K562 (cell line): Measurements from ENCODE around the gene FTHL17. TPM values are rescaled to one million over a fixed set of nuclear protein-coding genes. Genes with fewer than 3 reads are reported as not detected.

Source experiments
- ATAC-seq: fragments of 200-7000 bp; cut with Tn5 transposase; 3 replicates; pipeline ENCODE4 v1.9.1; 2020; ENCODE audit warnings: moderate library complexity
- BruUV-seq: library from RNA; stranded (reverse); fragments of 400-500 nt; replicated peaks from 2 replicates; lab custom pipeline; 2021; lab: Mats Ljungman, UMichigan
- CTCF ChIA-PET: fragments of 300-600 bp; formaldehyde crosslinking; extraction: SDS; loops from one replicate; lab custom pipeline; 2021; ENCODE audit warnings: low intra/inter-chr PET ratio; lab: Yijun Ruan, JAX
- POLR2A ChIA-PET: fragments of 300-600, 350-650 bp; sonication (Branson Sonifier 250); formaldehyde crosslinking; extraction: SDS; loops from one replicate; lab custom pipeline; 2021; ENCODE audit warnings: antibody characterized with exemption, inconsistent platforms; lab: Yijun Ruan, JAX
- DNase-seq, 4 experiments: peaks; one replicate each; pipeline versions ENCODE4 v3.0.0 to v3.0.0-alpha.2; 2011 to 2018; ENCODE audit warnings: low spot score in 3 of 4, mixed read lengths in 3 of 4; ENCODE audit errors: extremely low read depth in 1 of 4
- FAIRE-seq: peaks from 2 replicates; lab custom pipeline; 2011; peaks lifted over from hg19 to GRCh38; lab: Jason Lieb, UNC
- H2AFZ ChIP-seq: 2 replicates; pipeline ENCODE4 v1.6.0; 2011; ENCODE audit warnings: low read depth, low read length, control low read depth, inconsistent platforms
- H3K27ac ChIP-seq: fragments of 200-600 bp; 3 replicates; pipeline ENCODE4 v1.8.0; 2011; ENCODE audit warnings: low read depth, mild to moderate bottlenecking, control low read depth, inconsistent platforms, low read length, moderate library complexity, mixed read lengths; ENCODE audit errors: extremely low read depth
- H3K27me3 ChIP-seq, 2 experiments: fragments of 300-600 bp in 1 of 2; 2 replicates in 1 of 2; 3 replicates in 1 of 2; pipeline versions ENCODE4 v1.6.0 to v1.8.0; 2011; ENCODE audit warnings: inconsistent platforms in 2 of 2, low read length in 2 of 2, mild to moderate bottlenecking in 1 of 2, mixed read lengths in 1 of 2, moderate library complexity in 1 of 2; ENCODE audit not compliant: control insufficient read depth in 2 of 2, insufficient read depth in 2 of 2
- H3K36me3 ChIP-seq: fragments of 300-600 bp; 3 replicates; pipeline ENCODE4 v1.8.0; 2011; ENCODE audit warnings: mild to moderate bottlenecking, low read length, inconsistent platforms; ENCODE audit not compliant: control insufficient read depth, insufficient read depth
- H3K4me1 ChIP-seq, 2 experiments: fragments of 200-600 bp in 1 of 2; replicated peaks in 1 of 2; 2 replicates in 1 of 2; 3 replicates in 1 of 2; pipeline versions ENCODE4 v1.5.1 to v1.8.0; 2011; ENCODE audit warnings: inconsistent platforms in 2 of 2, low read length in 2 of 2, mild to moderate bottlenecking in 1 of 2, mixed read lengths in 1 of 2, moderate library complexity in 1 of 2; ENCODE audit not compliant: control insufficient read depth in 2 of 2, insufficient read depth in 2 of 2
- H3K4me2 ChIP-seq: 2 replicates; pipeline ENCODE4 v1.6.1; 2011; ENCODE audit warnings: low read length, control low read depth, inconsistent platforms, mixed read lengths; ENCODE audit not compliant: insufficient read depth
- H3K4me3 ChIP-seq: fragments of 200-600 bp; sonication (generic), shearing (Covaris generic); 2 replicates; pipeline ENCODE4 v1.5.1; 2016; ENCODE audit warnings: control low read depth, inconsistent platforms
- H3K79me2 ChIP-seq: fragments of 200-600 bp; 3 replicates; pipeline ENCODE4 v1.8.0; 2011; ENCODE audit warnings: low read length, inconsistent platforms; ENCODE audit not compliant: control insufficient read depth, insufficient read depth
- H3K9ac ChIP-seq, 2 experiments: 2 replicates each; pipeline versions ENCODE4 v1.6.0 to v1.6.1; 2011; ENCODE audit warnings: low read depth in 2 of 2, low read length in 2 of 2, control low read depth in 1 of 2, inconsistent platforms in 1 of 2, mild to moderate bottlenecking in 1 of 2, mixed read lengths in 1 of 2; ENCODE audit not compliant: insufficient read depth in 1 of 2
- H3K9me1 ChIP-seq: one replicate; pipeline ENCODE4 v1.6.0; 2011; ENCODE audit warnings: inconsistent platforms, mild to moderate bottlenecking, low read length, moderate library complexity; ENCODE audit not compliant: control insufficient read depth, insufficient read depth
- H3K9me3 ChIP-seq: replicated peaks from 2 replicates; pipeline ENCODE4 v1.5.1; 2011; ENCODE audit warnings: low read depth, low read length, inconsistent platforms; ENCODE audit not compliant: control insufficient read depth, insufficient read depth
- H4K20me1 ChIP-seq: replicated peaks from 2 replicates; pipeline ENCODE4 v1.6.1; 2011; ENCODE audit warnings: low read length, inconsistent platforms, mixed read lengths; ENCODE audit not compliant: control insufficient read depth, insufficient read depth
- ASH1L ChIP-seq: fragments of 450-650 bp; IDR thresholded peaks from 2 replicates; pipeline ENCODE4 v1.6.1; 2018; ENCODE audit warnings: borderline replicate concordance, mild to moderate bottlenecking, low read depth; ENCODE audit not compliant: partially characterized antibody
- CREB1 ChIP-seq, 2 experiments: sonication (generic) in 1 of 2; formaldehyde crosslinking in 1 of 2; IDR thresholded peaks; 2 replicates each; pipeline versions ENCODE4 v1.6.1 to v1.8.0; 2012 to 2022; ENCODE audit warnings: inconsistent platforms in 1 of 2, mild to moderate bottlenecking in 1 of 2, missing genetic modification reagents in 1 of 2, moderate library complexity in 1 of 2
- DACH1 ChIP-seq: fragments of 450-650 bp; IDR thresholded peaks from 2 replicates; pipeline ENCODE4 v1.6.1; 2018; ENCODE audit not compliant: partially characterized antibody
- ELF1 ChIP-seq: fragments of 200-800 bp; sonication (Bioruptor generic); IDR thresholded peaks from 2 replicates; pipeline ENCODE4 v1.6.1; 2016; ENCODE audit warnings: missing genetic modification characterization, missing compliant biosample characterization
- HDAC2 ChIP-seq: fragments of 450-650 bp; IDR thresholded peaks from 2 replicates; pipeline ENCODE4 v1.6.1; 2016; ENCODE audit warnings: mild to moderate bottlenecking
- KLF16 ChIP-seq: IDR thresholded peaks from 2 replicates; pipeline ENCODE4 v1.6.1; 2016; ENCODE audit warnings: antibody characterized with exemption
- RBM25 ChIP-seq: fragments of 200-400 bp; formaldehyde crosslinking; IDR thresholded peaks from 2 replicates; pipeline ENCODE4 v1.6.1; 2018; ENCODE audit warnings: low read length, low read depth, moderate library complexity; ENCODE audit not compliant: severe bottlenecking
- SAP30 ChIP-seq: fragments of 200-600 bp; sonication (generic); IDR thresholded peaks from 2 replicates; pipeline ENCODE4 v1.6.1; 2012; ENCODE audit warnings: borderline replicate concordance, low read depth, mild to moderate bottlenecking, moderate library complexity, low read length, control low read depth, inconsistent platforms; ENCODE audit not compliant: insufficient read depth, poor library complexity, severe bottlenecking
- SNRNP70 ChIP-seq: fragments of 200-400 bp; formaldehyde crosslinking; optimal IDR thresholded peaks from 2 replicates; pipeline ENCODE3; 2017; ENCODE audit warnings: low read depth, low read length
- SP1 ChIP-seq: sonication (generic); formaldehyde crosslinking; IDR thresholded peaks from 2 replicates; pipeline ENCODE4 v1.8.1; 2022; ENCODE audit warnings: mild to moderate bottlenecking, missing genetic modification reagents
- TRIM28 ChIP-seq: fragments of 450-650 bp; IDR thresholded peaks from 2 replicates; pipeline ENCODE4 v1.6.1; 2017
- ZNF12 ChIP-seq: sonication (generic); formaldehyde crosslinking; IDR thresholded peaks from 2 replicates; pipeline ENCODE4 v1.4.0; 2020; ENCODE audit warnings: mild to moderate bottlenecking, missing genetic modification reagents
- ZNF41 ChIP-seq: fragments of 250-450 bp; sonication (Bioruptor Pico); conservative IDR thresholded peaks from 2 replicates; pipeline ENCODE4 v1.4.0; 2020; ENCODE audit warnings: mild to moderate bottlenecking
- ZNF668 ChIP-seq: fragments of 250-450 bp; sonication (Bioruptor Pico); IDR thresholded peaks from 2 replicates; pipeline ENCODE4 v1.8.0; 2022; ENCODE audit warnings: mild to moderate bottlenecking, inconsistent platforms
- ZNF699 ChIP-seq: fragments of 250-450 bp; sonication (Bioruptor Pico); IDR thresholded peaks from 2 replicates; pipeline ENCODE4 v1.8.0; 2021; ENCODE audit warnings: mild to moderate bottlenecking, moderate library complexity; ENCODE audit not compliant: insufficient replicate concordance
- WGBS: fragments of 100-300 bp; shearing (Covaris generic); methylation state at CpG from one replicate; pipeline ENCODE4 v1.1.6; 2016; ENCODE audit warnings: low coverage, mixed read lengths; ENCODE audit not compliant: insufficient coverage; ENCODE audit errors: missing lambda C conversion rate; 5-methylcytosine and 5-hydroxymethylcytosine counted together
- in situ Hi-C: fragments of 300-500 bp; cut with MboI; formaldehyde crosslinking; loops from 4 replicates; pipeline ENCODE4 v1.15.0; 2018; ENCODE audit warnings: inconsistent platforms, mixed read lengths
- intact Hi-C: fragments of 100-400 bp; cut with micrococcal nuclease; formaldehyde crosslinking; loops from 2 replicates; pipeline ENCODE4 v1.14.2; 2022
- polyA plus RNA-seq, 8 experiments: library from polyadenylated mRNA; depleted of rRNA in 4 of 8; stranded (reverse) in 5 of 8; unstranded in 3 of 8; fragments of >200 nt; fragmentation: Nextera tagmentation in 2 of 8; fragmentation: Illumina TruSeq in 1 of 8; extraction: Ambion mirVana in 2 of 8; extraction: Trizol in 1 of 8; gene quantifications; 2 replicates each; pipeline versions ENCODE4 v1.2.1 to v1.2.3, GENCODE V29; 2011 to 2014; ENCODE audit warnings: inconsistent platforms in 1 of 8, missing spikeins in 1 of 8
- total RNA-seq, 7 experiments: library from RNA; depleted of rRNA in 6 of 7; stranded (reverse); fragments of >200 nt in 6 of 7; fragmentation: Illumina TruSeq in 2 of 7; extraction: Trizol in 2 of 7; gene quantifications; 2 replicates each; pipeline versions ENCODE4 v1.2.1 to v1.2.3, GENCODE V29; 2011 to 2021; ENCODE audit warnings: low replicate concordance in 1 of 7

The FTHL17 gene
- total and polyA plus RNA-seq, 9 of the 15 experiments (the other 6 are each of a cell fraction or from before 2014, with no cell fraction given): not detected

DNA sequence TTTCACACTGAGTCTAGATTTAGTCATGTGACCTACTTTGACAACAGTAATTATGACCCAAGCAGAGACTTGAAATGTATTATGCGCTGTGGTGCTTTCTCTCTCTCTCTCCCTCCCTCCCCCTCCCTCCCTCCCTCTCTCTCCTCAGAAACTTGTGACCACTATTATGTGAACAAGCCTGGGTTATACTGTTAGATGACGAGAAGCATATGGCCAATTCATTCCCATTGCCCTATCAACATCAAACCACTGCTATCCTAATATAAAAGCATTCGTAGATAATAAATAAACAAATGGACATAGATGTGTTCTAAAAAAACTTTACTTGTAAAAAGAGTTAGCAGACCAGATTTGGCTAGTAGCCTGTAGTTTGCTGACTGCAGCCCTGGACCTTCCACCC is 18.2 kb downstream of the FTHL17 start:
- in situ Hi-C loops: no loop called here
- BruUV-seq: no TSS peak
- H3K4me1 ChIP-seq: no peaks in the 10 kb centered on the region
- no peak for TF ChIP-seq ASH1L
- no peak for TF ChIP-seq DACH1
- no peak for TF ChIP-seq SAP30
- no peak for TF ChIP-seq SP1 (CRISPR knock-in tag)
- TF ChIP-seq CREB1 (IDR thresholded peaks at IDR 0.05): no peak
- TF ChIP-seq CREB1 (CRISPR knock-in tag; IDR thresholded peaks at IDR 0.05): no peak
- no peak for TF ChIP-seq KLF16
- no peak for TF ChIP-seq RBM25
- no peak for TF ChIP-seq TRIM28
- TF ChIP-seq ZNF12: no peak
- no peak for TF ChIP-seq ZNF41 (CRISPR knock-in tag)
- TF ChIP-seq HDAC2: no peak
- TF ChIP-seq ZNF699: no peak
- TF ChIP-seq ELF1 (tag): no peak
- TF ChIP-seq ZNF668 (CRISPR knock-in tag): no peak
- no peak for TF ChIP-seq SNRNP70
- TF ChIP-seq, all 486 proteins: peak for 0
- WGBS: 0% methylated on average over 2 of the region's 3 CpGs
- ChIA-PET POLR2A (no interaction called here), CTCF (no interaction called here)
- H3K9me1 ChIP-seq: no peaks in the 10 kb centered on the region
- no peaks in the 10 kb centered on the region for H3K9me3 ChIP-seq
- no peaks in the 10 kb centered on the region for H3K27me3 ChIP-seq
- H3K9ac ChIP-seq: no peak overlapping the region
- H2AFZ ChIP-seq: no peak overlapping the region
- intact Hi-C loops: no loop called here
- H3K79me2 ChIP-seq: no peaks in the 10 kb centered on the region
- DNase-seq: no peak
- no peak overlapping the region for H3K27ac ChIP-seq
- no peak overlapping the region for H3K4me3 ChIP-seq
- no peak for ATAC-seq
- no peak for FAIRE-seq
- no peak overlapping the region for H3K4me2 ChIP-seq
- H4K20me1 ChIP-seq: no peaks in the 10 kb centered on the region
- H3K36me3 ChIP-seq: no peaks in the 10 kb centered on the region
